Measurements from ENCODE around the gene PPP1R12B.

The PPP1R12B gene

DNA sequence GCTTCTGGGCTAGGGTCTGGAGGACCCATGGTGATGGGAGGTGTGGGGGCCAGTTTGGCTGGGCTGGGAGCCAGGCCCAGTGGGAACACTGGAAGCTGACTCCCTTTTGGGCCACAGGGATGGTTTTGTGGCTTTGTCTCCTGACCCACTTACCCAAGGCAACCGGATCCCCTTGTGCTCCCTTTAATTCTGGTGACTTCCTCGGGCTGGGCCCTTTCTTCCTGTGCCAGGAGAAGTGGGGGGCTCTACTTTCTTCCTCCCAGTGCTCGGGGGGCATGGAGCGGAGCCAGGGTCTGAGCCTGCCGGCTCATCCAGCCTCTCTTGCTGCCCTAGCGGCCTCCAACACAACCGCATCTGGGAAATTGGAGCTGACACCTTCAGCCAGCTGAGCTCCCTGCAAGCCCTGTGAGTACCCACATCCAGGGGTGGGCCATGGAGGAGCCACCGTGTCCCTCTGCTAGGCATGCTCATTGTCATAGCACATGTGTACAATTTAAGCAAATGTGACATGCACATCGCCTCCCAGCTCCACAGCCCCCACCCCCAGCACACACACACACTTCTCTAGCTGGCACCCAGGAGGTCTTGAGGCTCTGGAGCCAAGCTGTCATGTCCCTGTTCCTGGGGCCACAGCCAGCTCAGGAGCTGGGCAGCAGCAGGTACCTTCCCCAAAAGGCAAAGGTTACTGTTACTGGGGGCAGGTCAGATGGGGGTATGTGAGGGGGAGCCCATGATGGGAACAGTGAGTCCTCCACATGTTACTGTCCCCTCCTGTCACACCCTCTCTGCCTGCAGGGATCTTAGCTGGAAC is 41.8 kb upstream of the PPP1R12B start:
- no peaks in the 10 kb centered on the region for H3K36me3 ChIP-seq (ENCODE audit: low read depth)
- TF ChIP-seq, protein P1, sequence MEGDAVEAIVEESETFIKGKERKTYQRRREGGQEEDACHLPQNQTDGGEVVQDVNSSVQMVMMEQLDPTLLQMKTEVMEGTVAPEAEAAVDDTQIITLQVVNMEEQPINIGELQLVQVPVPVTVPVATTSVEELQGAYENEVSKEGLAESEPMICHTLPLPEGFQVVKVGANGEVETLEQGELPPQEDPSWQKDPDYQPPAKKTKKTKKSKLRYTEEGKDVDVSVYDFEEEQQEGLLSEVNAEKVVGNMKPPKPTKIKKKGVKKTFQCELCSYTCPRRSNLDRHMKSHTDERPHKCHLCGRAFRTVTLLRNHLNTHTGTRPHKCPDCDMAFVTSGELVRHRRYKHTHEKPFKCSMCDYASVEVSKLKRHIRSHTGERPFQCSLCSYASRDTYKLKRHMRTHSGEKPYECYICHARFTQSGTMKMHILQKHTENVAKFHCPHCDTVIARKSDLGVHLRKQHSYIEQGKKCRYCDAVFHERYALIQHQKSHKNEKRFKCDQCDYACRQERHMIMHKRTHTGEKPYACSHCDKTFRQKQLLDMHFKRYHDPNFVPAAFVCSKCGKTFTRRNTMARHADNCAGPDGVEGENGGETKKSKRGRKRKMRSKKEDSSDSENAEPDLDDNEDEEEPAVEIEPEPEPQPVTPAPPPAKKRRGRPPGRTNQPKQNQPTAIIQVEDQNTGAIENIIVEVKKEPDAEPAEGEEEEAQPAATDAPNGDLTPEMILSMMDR (IDR thresholded peaks at IDR 0.05; ENCODE audit: poor library complexity, severe bottlenecking): no peak
- H3K27me3 ChIP-seq (ENCODE audit: insufficient read depth, poor library complexity, severe bottlenecking): no peaks in the 10 kb centered on the region
- no peaks in the 10 kb centered on the region for H3K4me1 ChIP-seq (ENCODE audit: insufficient read depth, poor library complexity, severe bottlenecking)
- H3K4me3 ChIP-seq (ENCODE audit: severe bottlenecking): no peak overlapping the region
- DNase-seq (ENCODE audit: low spot score) (no peak), ATAC-seq (ENCODE audit: low read depth) (no peak)
- no peak overlapping the region for H3K27ac ChIP-seq (ENCODE audit: poor library complexity, severe bottlenecking)
- no peaks in the 10 kb centered on the region for H3K9me3 ChIP-seq (ENCODE audit: severe bottlenecking)

DNA sequence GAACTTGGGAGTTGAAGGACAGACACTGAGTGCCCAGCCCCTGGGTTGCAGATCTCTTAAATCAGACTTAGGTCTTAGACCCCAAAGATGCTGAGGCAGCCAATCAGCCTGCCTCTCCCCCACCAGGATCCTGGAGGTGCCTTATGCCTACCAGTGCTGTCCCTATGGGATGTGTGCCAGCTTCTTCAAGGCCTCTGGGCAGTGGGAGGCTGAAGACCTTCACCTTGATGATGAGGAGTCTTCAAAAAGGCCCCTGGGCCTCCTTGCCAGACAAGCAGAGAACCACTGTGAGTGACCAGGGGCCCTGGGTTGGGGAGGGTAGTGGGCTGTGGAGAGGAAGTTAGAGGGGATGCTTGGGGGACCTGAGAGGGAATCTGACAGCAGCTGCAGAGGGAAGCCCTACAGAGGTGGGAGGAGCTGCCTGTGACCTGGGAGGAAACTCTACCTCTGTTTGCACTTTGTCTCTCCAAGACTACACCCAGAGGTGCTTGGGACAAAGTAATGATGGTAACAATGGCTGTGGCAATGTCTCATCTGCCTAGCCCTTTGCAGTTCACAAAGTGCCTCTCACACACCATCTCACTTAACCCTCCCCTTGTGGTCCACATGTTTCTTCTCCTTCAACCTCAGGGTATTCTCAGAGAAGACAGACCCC is 38.3 kb upstream of the PPP1R12B start:
- no peaks in the 10 kb centered on the region for H3K36me3 ChIP-seq (ENCODE audit: low read depth)
- H3K4me1 ChIP-seq (ENCODE audit: insufficient read depth, poor library complexity, severe bottlenecking): no peaks in the 10 kb centered on the region
- H3K4me3 ChIP-seq (ENCODE audit: severe bottlenecking): no peak overlapping the region
- ATAC-seq (ENCODE audit: low read depth) (no peak), DNase-seq (ENCODE audit: low spot score) (no peak)
- H3K27me3 ChIP-seq (ENCODE audit: insufficient read depth, poor library complexity, severe bottlenecking): no peaks in the 10 kb centered on the region
- no peaks in the 10 kb centered on the region for H3K9me3 ChIP-seq (ENCODE audit: severe bottlenecking)
- TF ChIP-seq, protein P1 (IDR thresholded peaks at IDR 0.05; ENCODE audit: poor library complexity, severe bottlenecking): no peak
- no peak overlapping the region for H3K27ac ChIP-seq (ENCODE audit: poor library complexity, severe bottlenecking)

DNA sequence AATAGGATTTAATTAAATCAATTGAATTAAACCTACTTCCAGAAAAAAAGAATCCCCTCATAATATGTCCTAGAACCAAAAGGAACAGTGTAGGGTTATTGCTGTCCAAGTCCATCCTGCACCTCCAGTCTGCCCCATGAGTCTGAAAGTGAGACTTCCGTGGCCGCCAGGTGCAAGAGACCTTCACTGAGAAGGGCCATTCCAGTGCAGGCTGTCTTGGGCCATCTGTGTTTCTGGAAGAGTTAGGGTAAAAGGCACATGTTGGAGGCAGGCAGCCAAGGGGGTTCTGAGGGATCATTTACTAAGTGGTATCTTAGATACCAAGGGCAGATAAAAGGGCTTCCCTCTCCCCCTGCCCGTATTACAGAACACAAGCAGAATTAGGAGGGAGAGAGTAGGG is 37.8 kb upstream of the PPP1R12B start:
- Histone ChIP-seq H3K36me3 (ENCODE audit: low read depth) (no peaks in the 10 kb centered on the region), H3K4me1 (ENCODE audit: insufficient read depth, poor library complexity, severe bottlenecking) (no peaks in the 10 kb centered on the region), H3K9me3 (ENCODE audit: severe bottlenecking) (no peaks in the 10 kb centered on the region), H3K27me3 (ENCODE audit: insufficient read depth, poor library complexity, severe bottlenecking) (no peaks in the 10 kb centered on the region), H3K27ac (ENCODE audit: poor library complexity, severe bottlenecking) (no peak overlapping the region), H3K4me3 (ENCODE audit: severe bottlenecking) (no peak overlapping the region)
- peak; percentile 14 for DNase-seq (ENCODE audit: low spot score)
- TF ChIP-seq, protein P1 (IDR thresholded peaks at IDR 0.05; ENCODE audit: poor library complexity, severe bottlenecking): no peak
- no peak for ATAC-seq (ENCODE audit: low read depth)

DNA sequence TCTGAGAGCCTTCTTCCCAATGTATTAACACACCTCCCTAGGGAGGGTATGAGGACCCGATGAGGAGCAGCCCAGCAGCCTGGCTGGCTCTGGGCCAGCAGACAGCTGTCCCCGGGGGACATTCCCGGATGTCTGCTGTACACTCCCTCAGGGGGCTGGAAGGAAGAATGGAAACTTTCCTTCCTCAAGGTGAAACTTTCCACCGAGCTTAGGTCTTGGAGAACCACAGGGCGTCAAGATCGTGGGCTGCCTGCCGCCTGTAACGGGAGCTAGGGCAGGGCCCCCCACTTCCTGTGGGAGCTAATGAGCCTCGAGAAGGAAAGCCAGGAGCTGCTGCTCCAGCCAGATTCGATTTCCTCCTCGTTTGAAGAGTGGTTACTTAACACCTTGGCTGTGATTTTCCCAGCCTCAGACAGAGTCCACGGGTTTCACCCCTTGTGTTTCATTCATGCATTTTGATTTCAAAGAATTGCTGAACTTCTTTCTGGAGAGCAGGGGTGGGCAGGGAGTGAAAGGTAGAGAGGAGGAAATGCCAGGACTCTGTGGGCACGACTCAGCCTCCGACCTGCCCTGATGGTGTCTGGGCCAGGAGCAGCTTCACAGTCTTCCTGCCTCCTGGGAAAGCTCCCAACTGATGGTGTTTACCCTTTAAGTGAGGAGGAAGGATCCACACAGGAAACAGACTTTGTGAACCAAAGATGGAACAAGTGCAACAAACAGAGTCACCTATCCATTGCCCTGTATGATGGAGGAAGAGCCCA is 36.4 kb upstream of the PPP1R12B start:
- Histone ChIP-seq H3K27ac (ENCODE audit: poor library complexity, severe bottlenecking) (no peak overlapping the region), H3K9me3 (ENCODE audit: severe bottlenecking) (no peaks in the 10 kb centered on the region), H3K36me3 (ENCODE audit: low read depth) (no peaks in the 10 kb centered on the region), H3K27me3 (ENCODE audit: insufficient read depth, poor library complexity, severe bottlenecking) (no peaks in the 10 kb centered on the region), H3K4me1 (ENCODE audit: insufficient read depth, poor library complexity, severe bottlenecking) (no peaks in the 10 kb centered on the region), H3K4me3 (ENCODE audit: severe bottlenecking) (no peak overlapping the region)
- ATAC-seq (ENCODE audit: low read depth) (no peak), DNase-seq (ENCODE audit: low spot score) (peak; percentile 19)
- TF ChIP-seq, protein P1 (IDR thresholded peaks at IDR 0.05; ENCODE audit: poor library complexity, severe bottlenecking): no peak

Data from RWPE2 (cell line).